Measurements from ENCODE around the gene SHC3.

The SHC3 gene

GRCh38 chr9:89204801-89205200 lies 26.2 kb upstream of the SHC3 start:
- TF ChIP-seq CTCF (IDR thresholded peaks at IDR 0.05; ENCODE audit: extremely low read depth, insufficient read depth, missing control alignments): no peak
- DNase-seq (ENCODE audit: low spot score): no peak
- in situ Hi-C loops (cut with MboI; ENCODE audit: low pct_unique_long_range_greater_than_20kb, low sequenced_read_pairs, unreplicated experiment): no loop called here

GRCh38 chr9:89195131-89195797 lies 16.6 kb upstream of the SHC3 start:
- no peak for TF ChIP-seq CTCF (IDR thresholded peaks at IDR 0.05; ENCODE audit: extremely low read depth, insufficient read depth, missing control alignments)
- in situ Hi-C loops (cut with MboI; ENCODE audit: low pct_unique_long_range_greater_than_20kb, low sequenced_read_pairs, unreplicated experiment): no loop called here
- DNase-seq (ENCODE audit: low spot score): no peak

GRCh38 chr9:89194421-89195130 lies 16.0 kb upstream of the SHC3 start:
- in situ Hi-C loops (cut with MboI; ENCODE audit: low pct_unique_long_range_greater_than_20kb, low sequenced_read_pairs, unreplicated experiment): no loop called here
- no peak for TF ChIP-seq CTCF (IDR thresholded peaks at IDR 0.05; ENCODE audit: extremely low read depth, insufficient read depth, missing control alignments)
- DNase-seq (ENCODE audit: low spot score): no peak

GRCh38 chr9:89191004-89191403 lies 12.4 kb upstream of the SHC3 start:
- in situ Hi-C loops (cut with MboI; ENCODE audit: low pct_unique_long_range_greater_than_20kb, low sequenced_read_pairs, unreplicated experiment): no loop called here
- no peak for TF ChIP-seq CTCF (IDR thresholded peaks at IDR 0.05; ENCODE audit: extremely low read depth, insufficient read depth, missing control alignments)
- DNase-seq (ENCODE audit: low spot score): no peak

- DNase-seq (ENCODE audit: low spot score): no peak
- no peak for TF ChIP-seq CTCF (IDR thresholded peaks at IDR 0.05; ENCODE audit: extremely low read depth, insufficient read depth, missing control alignments)
- in situ Hi-C loops (cut with MboI; ENCODE audit: low pct_unique_long_range_greater_than_20kb, low sequenced_read_pairs, unreplicated experiment): no loop called here
Measured at GRCh38 chr9:89189215-89189614, 10.6 kb upstream of the SHC3 start.

GRCh38 chr9:89187950-89188349 lies 9.3 kb upstream of the SHC3 start:
- TF ChIP-seq CTCF (IDR thresholded peaks at IDR 0.05; ENCODE audit: extremely low read depth, insufficient read depth, missing control alignments): no peak
- in situ Hi-C loops (cut with MboI; ENCODE audit: low pct_unique_long_range_greater_than_20kb, low sequenced_read_pairs, unreplicated experiment): no loop called here
- no peak for DNase-seq (ENCODE audit: low spot score)

Data from GM13977 (cell line).